Activated CD4-positive, alpha-beta T cell treated with anti-CD3 and anti-CD28 coated beads, Interleukin-2, amount 10 ng/mL, durations not matched to agents 7 days and 5 days (primary cell): ENCODE data around the gene PRRT4. TPM values are rescaled to one million over a fixed set of nuclear protein-coding genes. Genes with fewer than 3 reads are reported as not detected.
A peak's percentile ranks its signal among the peaks of the same experiment; 100 is the strongest.

Source experiments
- CTCF ChIA-PET: fragments of 350-600 bp; sonication (Branson Sonifier 250); formaldehyde crosslinking; loops from one replicate; lab custom pipeline; 2021; ENCODE audit warnings: antibody characterized with exemption; lab: Charles Lee
- POLR2A ChIA-PET: fragments of 350-600 bp; sonication (Branson Sonifier 250); formaldehyde crosslinking; loops from one replicate; lab custom pipeline; 2021; ENCODE audit warnings: antibody characterized with exemption; lab: Charles Lee
- DNase-seq: peaks from one replicate; pipeline ENCODE4 v3.0.0-alpha.2; 2020
- H3K27ac Mint-ChIP-seq: one replicate; pipeline ENCODE4 v1.8.0; 2021; ENCODE audit warnings: mild to moderate bottlenecking, moderate library complexity, mixed read lengths
- H3K27me3 Mint-ChIP-seq: one replicate; pipeline ENCODE4 v1.8.0; 2021; ENCODE audit warnings: mixed read lengths
- H3K36me3 Mint-ChIP-seq: one replicate; pipeline ENCODE4 v1.8.0; 2021; ENCODE audit warnings: low read depth, mixed read lengths
- H3K4me1 Mint-ChIP-seq: one replicate; pipeline ENCODE4 v1.8.0; 2021; ENCODE audit warnings: mixed read lengths
- H3K4me3 Mint-ChIP-seq: one replicate; pipeline ENCODE4 v1.8.0; 2021; ENCODE audit warnings: mild to moderate bottlenecking, moderate library complexity, mixed read lengths
- H3K9me3 Mint-ChIP-seq: one replicate; pipeline ENCODE4 v1.8.0; 2021; ENCODE audit warnings: mixed read lengths
- total RNA-seq, 2 experiments: library from RNA; stranded (reverse); gene quantifications; one replicate each; pipeline ENCODE4 v1.2.3, GENCODE V29; 2021

Gene PRRT4
- total RNA-seq, 2 experiments from 2014 or later, result 0.21 to 0.25 TPM

DNA sequence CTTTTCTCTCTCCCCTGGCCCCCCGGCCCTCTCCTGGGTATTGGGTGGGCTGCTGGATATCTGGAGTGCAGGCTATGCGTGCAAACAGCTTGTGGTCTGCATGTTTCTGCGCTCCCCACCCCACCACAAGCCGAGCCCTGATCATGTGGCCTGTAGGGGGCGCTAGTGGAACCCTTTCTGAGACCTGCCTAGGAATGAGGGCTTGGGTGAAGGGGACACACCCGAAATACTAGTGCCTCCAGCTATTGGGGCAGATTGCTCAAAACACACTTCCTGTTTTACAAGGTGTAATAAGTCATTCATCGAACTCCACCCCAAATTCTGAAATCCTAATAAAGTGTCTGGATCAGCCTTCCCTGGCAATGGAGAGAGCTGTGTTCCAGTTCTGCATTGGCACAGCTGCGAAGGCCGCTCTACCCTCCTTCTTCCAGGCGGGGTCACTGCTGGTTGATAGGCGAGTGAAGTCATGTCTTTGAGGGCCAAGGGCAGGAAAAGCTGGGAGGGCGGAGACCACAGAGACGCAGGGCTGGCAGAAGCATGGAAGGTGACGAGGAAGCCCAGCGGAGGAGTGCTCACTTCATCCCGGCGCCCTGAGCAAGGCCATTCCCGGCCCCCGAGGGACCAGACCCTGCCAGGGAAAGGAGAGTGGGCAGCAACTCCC, 19.8 kb upstream of the PRRT4 start:
- DNase-seq, result peak; percentile 36
- H3K27me3 Mint-ChIP-seq, result peaks cover 3% of the 10 kb centered on the region
- no peak overlapping the region for H3K27ac Mint-ChIP-seq
- H3K4me1 Mint-ChIP-seq, result peaks cover 7% of the 10 kb centered on the region
- H3K36me3 Mint-ChIP-seq, result no peaks in the 10 kb centered on the region
- no peaks in the 10 kb centered on the region for H3K9me3 Mint-ChIP-seq
- POLR2A ChIA-PET, result no interaction called here
- CTCF ChIA-PET, result interaction anchor here (0.8 to 2.2 kb wide), 6 partner anchors 8 to 500 kb away, joined by 3 to 7 read pairs (median 4); partner anchors contain the start of gene IMPDH1
- no peak overlapping the region for H3K4me3 Mint-ChIP-seq

GRCh38 chr7:128380483-128381106, 19.1 kb upstream of the PRRT4 start:
- ChIA-PET CTCF (interaction anchor here (1.1 to 2.2 kb wide), 4 partner anchors 8 to 501 kb away, joined by 3 to 7 read pairs (median 4); no protein-coding TSS in a partner anchor), POLR2A (no interaction called here)
- peaks cover 6% of the 10 kb centered on the region for H3K4me1 Mint-ChIP-seq
- no peak overlapping the region for H3K4me3 Mint-ChIP-seq
- H3K36me3 Mint-ChIP-seq, result no peaks in the 10 kb centered on the region
- no peak overlapping the region for H3K27ac Mint-ChIP-seq
- peaks cover 3% of the 10 kb centered on the region for H3K27me3 Mint-ChIP-seq
- DNase-seq, result no peak
- no peaks in the 10 kb centered on the region for H3K9me3 Mint-ChIP-seq

DNA sequence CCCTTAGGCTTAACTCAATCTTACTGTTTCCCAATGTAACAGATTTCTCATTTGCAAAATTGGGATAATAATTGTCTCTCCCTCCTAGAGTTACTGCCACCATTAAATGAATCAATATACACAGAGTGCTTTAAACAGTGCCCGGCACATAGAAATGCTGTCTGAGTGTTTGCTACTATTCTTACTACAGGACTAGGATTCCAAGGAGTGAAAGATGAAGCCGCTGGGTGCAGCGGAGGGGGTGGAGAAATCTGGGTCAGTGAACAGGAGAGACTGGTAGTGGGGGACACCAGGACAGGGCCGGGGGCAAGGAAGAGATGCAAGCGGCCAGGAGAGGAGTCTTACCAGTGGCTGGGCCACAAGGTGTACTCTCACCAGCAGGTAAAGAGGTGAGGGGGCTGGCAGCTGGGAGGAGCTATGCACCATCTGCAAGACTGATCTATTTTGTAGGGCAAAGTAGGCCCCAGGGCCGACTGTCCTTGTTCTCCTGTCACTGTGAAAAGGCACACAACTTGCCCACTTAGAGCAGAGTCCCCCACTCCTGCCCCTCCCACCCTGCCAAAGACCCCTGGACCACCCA, 18.5 kb upstream of the PRRT4 start:
- Mint-ChIP-seq H3K4me3 (no peak overlapping the region), H3K36me3 (no peaks in the 10 kb centered on the region), H3K27me3 (peaks cover 3% of the 10 kb centered on the region), H3K27ac (no peak overlapping the region), H3K9me3 (no peaks in the 10 kb centered on the region), H3K4me1 (peaks cover 5% of the 10 kb centered on the region)
- ChIA-PET CTCF (interaction anchor here (1.7 to 2.2 kb wide), 3 partner anchors 9 to 32 kb away, joined by 4 to 7 read pairs (median 5); no protein-coding TSS in a partner anchor), POLR2A (no interaction called here)
- no peak for DNase-seq

DNA sequence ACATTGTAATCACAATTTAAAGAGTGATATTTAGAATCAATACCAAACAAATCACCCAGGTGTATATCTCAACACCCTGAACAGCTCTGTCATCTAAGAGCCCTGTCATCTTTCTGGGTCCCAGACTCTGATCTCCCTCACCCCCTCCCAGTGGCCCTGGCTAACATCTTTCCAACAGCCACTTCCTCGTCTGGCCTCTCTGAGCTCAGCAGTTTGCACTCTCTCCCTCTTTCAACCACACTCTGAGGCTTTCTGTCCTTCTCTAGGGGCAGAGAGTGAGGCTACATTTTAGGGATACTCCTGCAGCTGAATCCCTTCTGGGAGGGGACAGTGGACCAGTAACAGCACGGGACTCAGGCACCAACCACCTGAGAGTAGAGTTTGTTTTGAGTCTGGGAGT, 17.1 kb upstream of the PRRT4 start:
- CTCF ChIA-PET, result interaction anchor here (0.6 to 1.9 kb wide), 4 partner anchors 9 to 96 kb away, joined by 3 to 5 read pairs (median 3); no protein-coding TSS in a partner anchor
- Mint-ChIP-seq H3K27me3 (peaks cover 8% of the 10 kb centered on the region), H3K4me3 (no peak overlapping the region), H3K4me1 (peaks cover 5% of the 10 kb centered on the region), H3K9me3 (no peaks in the 10 kb centered on the region), H3K36me3 (no peaks in the 10 kb centered on the region), H3K27ac (no peak overlapping the region)
- POLR2A ChIA-PET, result no interaction called here
- DNase-seq, result no peak

GRCh38 chr7:128376077-128376476, 14.6 kb upstream of the PRRT4 start:
- POLR2A ChIA-PET, result no interaction called here
- Mint-ChIP-seq H3K4me1 (peaks cover 1% of the 10 kb centered on the region), H3K4me3 (no peak overlapping the region), H3K27ac (no peak overlapping the region), H3K9me3 (no peaks in the 10 kb centered on the region), H3K27me3 (peaks cover 13% of the 10 kb centered on the region), H3K36me3 (no peaks in the 10 kb centered on the region)
- DNase-seq, result no peak
- CTCF ChIA-PET, result no interaction called here

GRCh38 chr7:128374041-128374440, 12.6 kb upstream of the PRRT4 start:
- H3K4me1 Mint-ChIP-seq, result no peaks in the 10 kb centered on the region
- ChIA-PET POLR2A (interaction anchor here (0.6 kb wide), 1 partner anchor 537 kb away, joined by 3 read pairs; no protein-coding TSS in a partner anchor), CTCF (interaction anchor here (1.3 to 3.5 kb wide), 2 partner anchors 13 to 25 kb away, joined by 5 to 13 read pairs; no protein-coding TSS in a partner anchor)
- DNase-seq, result no peak
- no peaks in the 10 kb centered on the region for H3K9me3 Mint-ChIP-seq
- H3K4me3 Mint-ChIP-seq, result no peak overlapping the region
- H3K27me3 Mint-ChIP-seq, result peaks cover 15% of the 10 kb centered on the region
- H3K27ac Mint-ChIP-seq, result no peak overlapping the region
- H3K36me3 Mint-ChIP-seq, result no peaks in the 10 kb centered on the region

- no peaks in the 10 kb centered on the region for H3K9me3 Mint-ChIP-seq
- POLR2A ChIA-PET, result interaction anchor here (0.6 kb wide), 2 partner anchors 193 to 537 kb away, joined by 3 to 4 read pairs; no protein-coding TSS in a partner anchor
- H3K4me1 Mint-ChIP-seq, result no peaks in the 10 kb centered on the region
- no peak for DNase-seq
- CTCF ChIA-PET, result interaction anchor here (1.3 to 3.5 kb wide), 2 partner anchors 14 to 26 kb away, joined by 5 to 13 read pairs; no protein-coding TSS in a partner anchor
- H3K36me3 Mint-ChIP-seq, result no peaks in the 10 kb centered on the region
- H3K4me3 Mint-ChIP-seq, result no peak overlapping the region
- H3K27me3 Mint-ChIP-seq, result peaks cover 13% of the 10 kb centered on the region
- no peak overlapping the region for H3K27ac Mint-ChIP-seq
These were observed 12.1 kb upstream of the PRRT4 start for GRCh38 chr7:128373606-128374005.

DNA sequence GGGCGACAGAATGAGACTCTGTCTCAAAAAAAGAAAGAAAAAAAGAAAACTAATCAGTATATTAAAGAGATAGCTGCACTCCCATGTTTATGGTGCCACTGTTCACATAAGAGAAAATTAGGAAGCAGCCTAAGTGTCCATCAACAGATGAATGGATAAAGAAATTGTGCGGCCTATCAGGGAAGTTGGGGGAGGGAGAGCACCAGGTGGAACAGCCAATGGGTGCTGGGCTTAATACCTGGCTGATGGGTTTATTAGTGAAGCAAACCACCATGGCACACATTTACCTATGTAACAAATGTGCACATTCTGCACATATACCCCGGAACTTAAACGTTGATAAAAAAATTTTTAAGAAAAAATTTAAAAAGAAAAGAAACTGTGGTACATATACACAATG, 9.0 kb upstream of the PRRT4 start:
- H3K4me1 Mint-ChIP-seq, result no peaks in the 10 kb centered on the region
- no peaks in the 10 kb centered on the region for H3K9me3 Mint-ChIP-seq
- no peak for DNase-seq
- CTCF ChIA-PET, result no interaction called here
- no peaks in the 10 kb centered on the region for H3K36me3 Mint-ChIP-seq
- no peak overlapping the region for H3K27ac Mint-ChIP-seq
- POLR2A ChIA-PET, result no interaction called here
- H3K27me3 Mint-ChIP-seq, result peaks cover 31% of the 10 kb centered on the region
- H3K4me3 Mint-ChIP-seq, result no peak overlapping the region

DNA sequence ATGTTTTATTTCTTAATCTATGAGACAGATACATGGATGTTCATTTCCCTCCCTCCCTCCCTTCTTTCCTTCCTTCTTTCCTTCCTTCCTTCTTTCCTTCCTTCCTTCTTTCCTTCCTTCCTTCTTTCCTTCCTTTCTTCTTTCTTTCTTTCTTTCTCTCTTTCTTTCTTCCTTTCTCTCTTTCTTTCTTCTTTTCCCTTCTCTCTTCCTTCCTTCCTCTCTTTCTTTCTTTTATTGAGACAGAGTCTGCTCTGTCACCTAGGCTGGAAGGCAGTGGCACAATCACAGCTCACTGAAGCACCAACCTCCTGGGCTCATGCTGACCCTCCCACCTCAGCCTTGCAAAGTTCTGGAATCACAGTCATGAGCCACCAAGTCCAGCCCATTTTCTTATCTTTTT, 5.5 kb upstream of the PRRT4 start:
- ChIA-PET CTCF (no interaction called here), POLR2A (no interaction called here)
- Mint-ChIP-seq H3K4me1 (peaks cover 7% of the 10 kb centered on the region), H3K4me3 (no peak overlapping the region), H3K9me3 (no peaks in the 10 kb centered on the region), H3K27me3 (peaks cover 56% of the 10 kb centered on the region), H3K27ac (no peak overlapping the region), H3K36me3 (no peaks in the 10 kb centered on the region)
- DNase-seq, result no peak

GRCh38 chr7:128366300-128366699, 4.8 kb upstream of the PRRT4 start:
- POLR2A ChIA-PET, result no interaction called here
- no peaks in the 10 kb centered on the region for H3K36me3 Mint-ChIP-seq
- CTCF ChIA-PET, result interaction anchor here (0.5 kb wide), 1 partner anchor 512 kb away, joined by 5 read pairs; no protein-coding TSS in a partner anchor
- no peak overlapping the region for H3K4me3 Mint-ChIP-seq
- peaks cover 11% of the 10 kb centered on the region for H3K4me1 Mint-ChIP-seq
- H3K27me3 Mint-ChIP-seq, result peaks cover 58% of the 10 kb centered on the region
- no peak overlapping the region for H3K27ac Mint-ChIP-seq
- H3K9me3 Mint-ChIP-seq, result no peaks in the 10 kb centered on the region
- DNase-seq, result no peak

GRCh38 chr7:128365432-128365831, 3.9 kb upstream of the PRRT4 start:
- no peak for DNase-seq
- POLR2A ChIA-PET, result no interaction called here
- no peak overlapping the region for H3K27ac Mint-ChIP-seq
- H3K4me1 Mint-ChIP-seq, result peaks cover 18% of the 10 kb centered on the region
- no peak overlapping the region for H3K4me3 Mint-ChIP-seq
- H3K9me3 Mint-ChIP-seq, result no peaks in the 10 kb centered on the region
- no peaks in the 10 kb centered on the region for H3K36me3 Mint-ChIP-seq
- peaks cover 63% of the 10 kb centered on the region for H3K27me3 Mint-ChIP-seq
- CTCF ChIA-PET, result no interaction called here

DNA sequence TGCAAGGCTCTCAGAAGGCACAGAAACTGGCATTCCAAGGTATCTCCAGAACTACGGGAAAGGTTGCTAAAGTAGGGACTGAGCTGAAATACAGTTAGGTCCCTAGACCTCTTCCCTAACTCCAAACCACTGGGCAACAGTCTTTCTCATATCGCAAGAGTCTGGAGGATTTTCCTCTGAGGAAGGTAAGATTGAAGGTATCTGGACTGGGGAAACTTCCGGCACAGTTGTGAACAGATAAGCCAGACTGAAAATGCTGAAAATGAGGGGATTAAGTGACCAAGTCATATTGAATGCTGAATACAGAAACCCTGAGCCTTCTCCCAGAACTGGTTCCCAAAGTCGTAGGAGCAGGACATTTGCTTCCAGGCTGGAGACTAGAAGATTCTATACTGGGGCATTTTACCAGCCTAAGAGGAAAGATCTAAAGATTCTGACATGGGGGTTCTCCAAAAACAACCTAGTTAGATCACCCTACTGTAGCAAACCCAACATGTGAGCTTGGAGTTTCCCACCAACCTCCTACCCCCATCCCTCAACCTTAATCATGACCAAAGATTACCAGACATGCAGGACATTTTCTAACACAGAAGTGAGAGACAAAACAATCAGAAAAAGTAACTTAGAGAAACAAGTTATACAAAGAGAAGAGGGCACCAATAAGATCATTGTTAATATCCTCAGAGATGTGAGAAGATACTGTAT, 2.8 kb upstream of the PRRT4 start:
- peaks cover 18% of the 10 kb centered on the region for H3K4me1 Mint-ChIP-seq
- H3K27me3 Mint-ChIP-seq, result peaks cover 70% of the 10 kb centered on the region
- no peaks in the 10 kb centered on the region for H3K36me3 Mint-ChIP-seq
- no peak overlapping the region for H3K4me3 Mint-ChIP-seq
- DNase-seq, result no peak
- ChIA-PET POLR2A (no interaction called here), CTCF (interaction anchor here (0.6 kb wide), 1 partner anchor 36 kb away, joined by 3 read pairs; no protein-coding TSS in a partner anchor)
- no peak overlapping the region for H3K27ac Mint-ChIP-seq
- H3K9me3 Mint-ChIP-seq, result no peaks in the 10 kb centered on the region
